Measurements from ENCODE around the gene MYO1E. TPM values are rescaled to one million over a fixed set of nuclear protein-coding genes. Genes with fewer than 3 reads are reported as not detected.

The MYO1E gene
- polyA plus RNA-seq, 3 donors, result 6.2 to 19.0 (median 12.1) TPM

DNA sequence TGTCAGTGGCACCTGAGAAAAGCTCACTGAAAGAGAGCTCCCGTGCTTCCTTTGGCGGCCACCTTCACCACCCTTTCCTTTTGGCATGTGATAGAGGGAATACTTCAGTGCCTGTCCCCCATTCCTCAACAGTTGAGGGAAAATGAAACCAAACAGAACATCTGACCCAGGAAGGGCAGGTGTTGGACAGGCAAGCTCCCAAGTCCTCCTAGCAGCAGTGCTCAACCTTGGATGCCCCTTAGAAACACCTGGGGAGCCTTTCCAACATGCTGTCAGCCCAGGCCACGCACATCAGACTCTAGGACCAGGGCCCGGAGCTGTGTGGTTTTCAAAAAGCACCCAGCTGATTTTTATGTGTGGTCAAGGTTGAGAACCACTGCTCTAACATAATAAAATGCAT is 143.7 kb downstream of the MYO1E start:
- 81 to 89% (median 88%) methylated on average over 4 of the region's 4 CpGs for whole genome bisulfite sequencing, 3 donors
- H3K27ac ChIP-seq (ENCODE audit: low read depth, low read length), result no peak overlapping the region

DNA sequence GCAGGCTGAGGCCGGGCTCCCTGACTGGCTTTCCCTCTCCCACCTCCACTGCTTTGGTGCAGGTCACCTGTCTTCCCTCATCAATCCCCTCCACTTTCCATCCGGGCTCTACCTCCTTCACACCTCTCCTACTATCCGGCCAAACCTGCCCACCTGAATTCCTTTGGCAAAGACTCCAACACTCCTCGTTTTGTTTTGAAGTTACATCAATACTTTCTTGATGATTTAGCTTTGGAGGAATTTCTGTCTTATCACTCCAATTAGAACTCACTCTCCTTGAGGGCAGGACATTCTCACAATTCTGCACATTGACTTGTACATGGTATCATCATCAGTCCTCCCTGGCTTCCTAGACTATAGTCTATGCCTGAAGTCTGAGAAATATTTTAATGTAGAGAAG is 145.7 kb downstream of the MYO1E start:
- WGBS, 3 donors, result 87 to 89% (median 87%) methylated on average over 4 of the region's 4 CpGs
- no peak overlapping the region for H3K27ac ChIP-seq (ENCODE audit: low read depth, low read length)

GRCh38 chr15:59224474-59224873 is 148.2 kb downstream of the MYO1E start:
- WGBS, 3 donors, result 73 to 80% (median 76%) methylated on average over 7 of the region's 7 CpGs
- H3K27ac ChIP-seq (ENCODE audit: low read depth, low read length), result no peak overlapping the region

- H3K27ac ChIP-seq (ENCODE audit: low read depth, low read length), result no peak overlapping the region
- 68 to 81% (median 78%) methylated on average over 3 of the region's 3 CpGs for WGBS, 3 donors
Measured at GRCh38 chr15:59223736-59224135, 148.9 kb downstream of the MYO1E start.

GRCh38 chr15:59222906-59223550 is 149.6 kb downstream of the MYO1E start:
- H3K27ac ChIP-seq (ENCODE audit: low read depth, low read length), result no peak overlapping the region
- WGBS, 3 donors, result 86 to 90% (median 88%) methylated on average over 11 of the region's 11 CpGs

DNA sequence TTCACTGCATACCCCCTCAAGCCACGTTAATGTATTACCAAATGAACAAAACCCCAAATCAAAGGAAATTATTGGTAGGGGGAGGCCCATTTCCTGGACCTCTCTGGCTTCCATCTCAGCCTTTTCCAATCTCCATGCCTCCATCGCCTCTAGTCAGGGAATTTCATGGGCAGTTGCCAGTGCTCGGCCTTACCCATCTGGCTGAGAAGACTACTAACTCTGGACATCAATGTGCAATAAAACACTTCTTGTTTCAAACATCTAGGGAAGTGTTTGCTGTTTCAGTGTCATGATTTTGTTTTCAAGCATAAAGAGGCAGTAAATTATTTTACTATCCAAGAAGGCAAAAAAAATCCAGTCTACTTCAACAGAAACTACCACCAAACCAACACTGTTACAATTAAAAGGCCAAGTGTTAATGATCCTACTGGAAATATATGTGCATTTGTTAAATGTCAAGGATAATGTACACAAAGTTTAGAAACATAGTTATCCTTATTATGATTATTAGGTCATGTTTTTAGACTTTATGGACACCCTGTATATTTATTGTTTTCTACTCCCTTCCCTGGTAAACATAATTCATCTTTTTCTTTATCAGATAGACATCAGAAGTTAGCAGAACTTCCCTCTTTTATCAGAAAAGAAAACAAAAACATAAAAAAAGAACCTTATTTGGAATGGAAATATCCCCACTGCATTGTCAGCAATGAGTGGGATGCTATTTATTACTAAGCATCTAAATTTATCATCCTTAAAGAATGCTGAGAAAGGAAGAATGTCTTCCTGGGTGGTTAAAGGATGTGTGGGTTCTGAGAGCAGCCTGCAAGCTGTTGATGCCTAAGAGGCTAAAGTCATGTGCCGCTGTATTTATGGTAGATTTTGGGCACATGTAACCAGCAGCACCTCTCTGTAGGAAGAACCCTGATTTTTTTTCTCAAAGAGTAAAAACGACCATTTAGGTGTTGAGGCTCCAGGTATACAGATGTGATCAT is 150.9 kb downstream of the MYO1E start:
- H3K27ac ChIP-seq (ENCODE audit: low read depth, low read length), result no peak overlapping the region
- 84 to 88% (median 87%) methylated on average over 5 of the region's 5 CpGs for WGBS, 3 donors

DNA sequence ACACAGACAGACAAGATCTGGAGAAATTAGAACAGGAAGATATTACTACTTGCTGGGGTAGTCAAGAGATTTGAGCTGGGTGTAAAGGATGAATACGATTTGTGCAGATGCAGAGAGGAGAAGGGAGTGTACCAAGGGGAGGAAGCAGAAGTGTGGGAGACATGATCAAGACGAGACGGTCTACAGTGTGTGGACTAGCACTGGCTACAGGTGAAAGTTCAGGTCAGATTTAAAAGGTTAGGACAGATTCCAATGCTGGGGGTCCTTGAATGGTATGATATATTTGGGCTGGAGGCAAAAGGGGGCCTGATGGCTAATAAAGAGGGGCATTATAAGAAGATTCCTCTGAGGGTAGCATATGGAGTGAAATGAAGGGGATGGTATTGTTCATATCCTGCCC is 154.0 kb downstream of the MYO1E start:
- 75 to 83% (median 81%) methylated on average over 3 of the region's 3 CpGs for WGBS, 3 donors
- H3K27ac ChIP-seq (ENCODE audit: low read depth, low read length), result no peak overlapping the region

- 90 to 92% (median 91%) methylated on average over 14 of the region's 14 CpGs for WGBS, 3 donors
- H3K27ac ChIP-seq (ENCODE audit: low read depth, low read length), result no peak overlapping the region
Measured at GRCh38 chr15:59217876-59218498, 154.7 kb downstream of the MYO1E start.

DNA sequence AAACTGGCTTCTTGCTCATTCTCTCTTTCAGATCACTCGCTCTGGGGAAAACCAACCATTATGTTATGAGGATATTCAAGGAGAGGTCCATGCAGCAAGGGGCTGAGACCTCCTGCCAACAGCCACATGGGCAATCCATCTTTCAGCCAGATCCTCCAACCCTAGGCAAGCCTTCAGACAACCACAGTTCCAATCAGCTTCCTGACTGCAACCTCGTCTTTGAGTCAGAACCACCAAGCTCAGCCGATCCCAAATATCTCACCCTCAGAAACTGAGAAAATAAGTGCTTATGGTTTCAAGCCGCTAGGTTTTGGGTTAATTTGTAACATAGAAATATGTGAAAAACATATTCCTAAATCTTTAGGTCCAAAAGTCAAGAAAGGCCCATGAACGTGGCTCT is 155.8 kb downstream of the MYO1E start:
- WGBS, 3 donors, result 91 to 93% (median 92%) methylated on average over 5 of the region's 5 CpGs
- H3K27ac ChIP-seq (ENCODE audit: low read depth, low read length), result no peak overlapping the region

DNA sequence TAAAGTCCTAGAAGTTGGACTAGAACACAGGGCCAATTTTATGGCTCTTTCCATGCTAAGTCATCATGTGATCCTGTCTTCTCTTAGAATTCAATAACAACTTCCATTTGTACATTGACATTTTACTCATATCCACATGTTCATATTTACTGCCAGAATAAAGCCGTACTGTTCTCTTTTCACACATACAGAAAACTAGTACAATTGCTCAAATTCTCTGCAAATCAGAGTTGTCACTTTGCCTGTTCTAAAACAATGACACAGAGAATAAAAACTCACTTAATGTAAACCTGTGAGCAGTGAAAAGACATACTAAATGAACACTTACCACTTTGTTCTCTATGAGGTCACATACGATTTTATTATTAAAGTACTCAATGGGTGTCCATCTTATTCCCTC is 162.5 kb downstream of the MYO1E start:
- WGBS, 3 donors, result 94 to 95% (median 94%) methylated on average over 2 of the region's 2 CpGs
- no peak overlapping the region for H3K27ac ChIP-seq (ENCODE audit: low read depth, low read length)

DNA sequence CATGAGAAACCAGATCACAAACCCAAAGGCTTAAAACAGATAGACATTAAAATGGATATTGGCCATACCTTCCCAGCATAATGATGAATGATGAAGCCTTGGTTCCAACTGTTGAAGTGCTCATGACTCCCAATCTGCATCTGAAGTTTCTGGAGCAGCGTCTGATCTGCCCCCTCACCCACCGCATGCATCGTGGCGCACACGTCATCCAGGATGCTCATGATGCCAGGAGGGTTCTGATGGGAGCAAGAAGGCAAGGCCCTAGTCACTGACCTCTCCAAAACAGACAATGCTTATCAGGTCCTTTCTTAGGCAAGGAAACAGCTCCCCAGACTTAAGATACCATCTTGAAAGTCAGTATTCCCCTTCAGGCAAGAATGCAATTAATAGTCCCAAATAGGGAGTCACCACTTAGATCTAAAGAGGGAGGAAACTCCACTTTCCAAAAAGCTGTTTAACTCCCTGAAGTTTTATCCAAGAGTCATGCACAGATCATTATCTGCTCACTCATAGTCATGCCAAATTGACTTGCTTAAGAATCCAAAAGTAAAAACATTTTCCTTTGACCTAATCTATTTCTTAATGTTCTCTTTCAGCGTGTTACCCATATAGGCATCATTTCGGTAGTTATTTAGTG is 163.9 kb downstream of the MYO1E start:
- 76 to 94% (median 79%) methylated on average over 7 of the region's 7 CpGs for WGBS, 3 donors
- H3K27ac ChIP-seq (ENCODE audit: low read depth, low read length), result no peak overlapping the region

GRCh38 chr15:59206623-59207183 is 166.0 kb downstream of the MYO1E start, which contains the start of gene LDHAL6B:
Gene LDHAL6B (plus strand): TSS chr15:59206843. CDS start chr15:59206941, 98 bp downstream.
- WGBS, 3 donors, result 93 to 95% (median 95%) methylated on average over 30 of the region's 30 CpGs

GRCh38 chr15:59205839-59206622 is 166.6 kb downstream of the MYO1E start:
- 85 to 86% (median 86%) methylated on average over 9 of the region's 9 CpGs for WGBS, 3 donors
- H3K27ac ChIP-seq (ENCODE audit: low read depth, low read length), result no peak overlapping the region

More at GRCh38 chr15:59206623-59207183, 166.0 kb downstream of the MYO1E start, which contains the start of gene LDHAL6B:
- no peak within 1 kb of the TSS for H3K27ac ChIP-seq (ENCODE audit: low read depth, low read length)

DNA sequence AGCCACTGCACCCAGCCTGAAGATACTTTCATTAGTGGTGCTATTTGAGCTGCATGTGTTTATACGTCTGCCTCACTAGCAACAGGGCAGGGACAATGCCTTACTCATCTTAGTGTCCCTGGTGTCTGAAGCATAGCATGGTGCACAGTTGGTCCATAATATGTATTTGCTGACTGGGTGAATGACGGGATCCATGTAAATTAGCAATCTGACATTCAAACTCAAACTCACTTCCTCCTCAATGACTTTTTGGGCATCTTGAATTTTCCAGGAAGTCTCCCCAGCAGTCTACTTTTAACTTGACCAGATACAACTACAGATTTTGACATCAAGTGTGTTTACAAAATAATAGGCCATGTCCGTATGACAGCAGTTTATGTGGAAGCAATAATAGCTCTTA is 169.0 kb downstream of the MYO1E start:
- WGBS, 3 donors, result 85 to 88% (median 88%) methylated on average over 3 of the region's 3 CpGs
- H3K27ac ChIP-seq (ENCODE audit: low read depth, low read length), result no peak overlapping the region

DNA sequence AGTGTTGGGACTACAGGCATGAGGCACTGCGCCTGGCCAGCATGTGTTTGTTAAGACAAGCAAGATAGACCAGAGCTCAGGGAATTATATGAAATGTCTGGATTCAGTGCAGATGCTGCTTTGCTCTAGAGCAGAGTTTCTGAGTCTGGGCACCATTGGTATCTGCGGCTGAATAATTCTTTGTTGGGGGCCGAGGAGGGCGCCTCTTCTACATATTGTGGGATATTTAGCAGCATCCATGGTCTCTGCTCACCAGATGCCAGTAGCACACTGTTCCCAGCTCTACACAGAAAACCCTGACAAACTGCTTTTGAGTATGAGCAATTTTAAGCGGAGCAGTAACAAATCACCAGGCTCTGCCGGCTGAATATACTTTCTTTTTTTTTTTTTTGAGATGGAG is 169.7 kb downstream of the MYO1E start:
- 93 to 96% (median 95%) methylated on average over 6 of the region's 6 CpGs for WGBS, 3 donors
- no peak overlapping the region for H3K27ac ChIP-seq (ENCODE audit: low read depth, low read length)

GRCh38 chr15:59200560-59200959 is 172.1 kb downstream of the MYO1E start:
- H3K27ac ChIP-seq (ENCODE audit: low read depth, low read length), result no peak overlapping the region
- 97% methylated on average over 9 of the region's 9 CpGs for WGBS, 3 donors

GRCh38 chr15:59199626-59200465 is 172.8 kb downstream of the MYO1E start:
- WGBS, 3 donors, result 85 to 87% (median 86%) methylated on average over 10 of the region's 10 CpGs
- H3K27ac ChIP-seq (ENCODE audit: low read depth, low read length), result no peak overlapping the region

All from adipose tissue (tissue), 3 donors.